ENCODE measurements around the gene TNFSF12. TPM values are rescaled to one million over a fixed set of nuclear protein-coding genes. Genes with fewer than 3 reads are reported as not detected.

TNFSF12 gene
- total RNA-seq, 2 experiments from 2014 or later, result 10.9 to 13.7 TPM

DNA sequence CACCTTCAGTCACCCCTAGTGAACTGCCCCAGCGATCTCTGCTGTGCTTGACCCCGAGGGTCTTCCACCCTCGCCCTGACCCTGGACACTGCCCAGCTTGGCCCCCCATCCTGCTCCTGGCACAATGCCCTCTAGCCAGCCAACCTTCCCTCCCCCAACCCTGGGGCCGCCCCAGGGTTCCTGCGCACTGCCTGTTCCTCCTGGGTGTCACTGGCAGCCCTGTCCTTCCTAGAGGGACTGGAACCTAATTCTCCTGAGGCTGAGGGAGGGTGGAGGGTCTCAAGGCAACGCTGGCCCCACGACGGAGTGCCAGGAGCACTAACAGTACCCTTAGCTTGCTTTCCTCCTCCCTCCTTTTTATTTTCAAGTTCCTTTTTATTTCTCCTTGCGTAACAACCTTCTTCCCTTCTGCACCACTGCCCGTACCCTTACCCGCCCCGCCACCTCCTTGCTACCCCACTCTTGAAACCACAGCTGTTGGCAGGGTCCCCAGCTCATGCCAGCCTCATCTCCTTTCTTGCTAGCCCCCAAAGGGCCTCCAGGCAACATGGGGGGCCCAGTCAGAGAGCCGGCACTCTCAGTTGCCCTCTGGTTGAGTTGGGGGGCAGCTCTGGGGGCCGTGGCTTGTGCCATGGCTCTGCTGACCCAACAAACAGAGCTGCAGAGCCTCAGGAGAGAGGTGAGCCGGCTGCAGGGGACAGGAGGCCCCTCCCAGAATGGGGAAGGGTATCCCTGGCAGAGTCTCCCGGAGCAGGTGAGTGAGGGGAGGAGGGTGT is 9.9 kb downstream of the TNFSF12 start, which contains the start of gene TNFSF13:
TSS of gene TNFSF13 (plus strand) at position 207 of the 776 bp plus-strand sequence. CDS start at position 497, 290 bp downstream.
- no peaks in the 10 kb centered on the region for H3K27me3 Mint-ChIP-seq
- intact Hi-C loops (cut with DNase I, micrococcal nuclease), result no loop called here
- peaks cover 43% of the 10 kb centered on the region for H3K4me1 Mint-ChIP-seq
- peaks cover 9% of the 10 kb centered on the region for H3K36me3 Mint-ChIP-seq (ENCODE audit: low read depth)
- CTCF ChIA-PET, result interaction anchor here (0.5 to 2.8 kb wide), 7 partner anchors 31 to 501 kb away, joined by 3 to 26 read pairs (median 4); no protein-coding TSS in a partner anchor
- DNase-seq, result peak; percentile 19
- ATAC-seq, result no peak
- H3K27ac Mint-ChIP-seq, result peak within 1 kb of the TSS; percentile 68
- POLR2A ChIA-PET, result no interaction called here
- H3K9me3 Mint-ChIP-seq (ENCODE audit: low read depth), result no peaks in the 10 kb centered on the region
- peak within 1 kb of the TSS; percentile 37 for H3K4me3 Mint-ChIP-seq

DNA sequence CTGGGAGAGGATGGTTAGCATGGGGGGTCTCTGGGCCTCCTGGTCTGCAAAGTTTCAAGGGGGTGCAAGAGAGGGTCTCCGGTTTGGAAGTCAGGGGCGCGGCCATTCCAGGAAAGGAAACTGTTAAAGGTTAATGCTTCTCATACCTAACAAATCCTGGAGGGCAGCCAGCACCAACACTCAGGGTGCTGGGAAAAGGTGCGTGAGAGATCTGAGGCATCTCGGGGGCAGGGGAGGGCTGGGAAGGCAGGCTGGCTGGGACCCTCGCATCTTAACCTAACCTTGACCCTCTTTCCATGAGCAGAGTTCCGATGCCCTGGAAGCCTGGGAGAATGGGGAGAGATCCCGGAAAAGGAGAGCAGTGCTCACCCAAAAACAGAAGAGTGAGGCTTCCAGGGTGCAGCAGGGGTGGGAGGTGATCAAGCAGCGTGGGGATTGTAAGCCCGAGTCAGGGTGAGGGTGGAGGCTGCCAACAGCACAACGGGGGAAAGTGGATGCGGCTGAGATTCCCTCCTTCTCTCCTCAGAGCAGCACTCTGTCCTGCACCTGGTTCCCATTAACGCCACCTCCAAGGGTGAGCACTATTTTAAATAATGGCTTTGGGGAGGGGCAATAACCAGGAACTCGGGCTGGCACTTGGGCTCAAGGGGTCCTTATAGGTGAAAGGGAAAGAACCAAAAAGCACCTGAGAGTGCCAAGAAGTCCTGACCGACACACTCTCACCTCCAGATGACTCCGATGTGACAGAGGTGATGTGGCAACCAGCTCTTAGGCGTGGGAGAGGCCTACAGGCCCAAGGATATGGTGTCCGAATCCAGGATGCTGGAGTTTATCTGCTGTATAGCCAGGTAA is 10.7 kb downstream of the TNFSF12 start:
- H3K9me3 Mint-ChIP-seq (ENCODE audit: low read depth), result no peaks in the 10 kb centered on the region
- no peak for DNase-seq
- intact Hi-C loops (cut with DNase I, micrococcal nuclease), result loop anchor here in 1 of 2 experiments (2.0 kb wide), 2 partner anchors 37 to 205 kb away; partner anchors contain the start of gene TMEM95
- H3K4me3 Mint-ChIP-seq, result no peak overlapping the region
- no peaks in the 10 kb centered on the region for H3K27me3 Mint-ChIP-seq
- peaks cover 48% of the 10 kb centered on the region for H3K4me1 Mint-ChIP-seq
- no peak for ATAC-seq
- CTCF ChIA-PET, result interaction anchor here (0.5 to 3.1 kb wide), 35 partner anchors 7 to 516 kb away, joined by 3 to 70 read pairs (median 6); partner anchors contain the start of genes CD68, FXR2, MPDU1 and SAT2
- POLR2A ChIA-PET, result interaction anchor here (1.1 to 1.5 kb wide), 4 partner anchors 10 to 73 kb away, joined by 3 to 4 read pairs (median 4); no protein-coding TSS in a partner anchor
- no peak overlapping the region for H3K27ac Mint-ChIP-seq
- H3K36me3 Mint-ChIP-seq (ENCODE audit: low read depth), result peaks cover 13% of the 10 kb centered on the region

DNA sequence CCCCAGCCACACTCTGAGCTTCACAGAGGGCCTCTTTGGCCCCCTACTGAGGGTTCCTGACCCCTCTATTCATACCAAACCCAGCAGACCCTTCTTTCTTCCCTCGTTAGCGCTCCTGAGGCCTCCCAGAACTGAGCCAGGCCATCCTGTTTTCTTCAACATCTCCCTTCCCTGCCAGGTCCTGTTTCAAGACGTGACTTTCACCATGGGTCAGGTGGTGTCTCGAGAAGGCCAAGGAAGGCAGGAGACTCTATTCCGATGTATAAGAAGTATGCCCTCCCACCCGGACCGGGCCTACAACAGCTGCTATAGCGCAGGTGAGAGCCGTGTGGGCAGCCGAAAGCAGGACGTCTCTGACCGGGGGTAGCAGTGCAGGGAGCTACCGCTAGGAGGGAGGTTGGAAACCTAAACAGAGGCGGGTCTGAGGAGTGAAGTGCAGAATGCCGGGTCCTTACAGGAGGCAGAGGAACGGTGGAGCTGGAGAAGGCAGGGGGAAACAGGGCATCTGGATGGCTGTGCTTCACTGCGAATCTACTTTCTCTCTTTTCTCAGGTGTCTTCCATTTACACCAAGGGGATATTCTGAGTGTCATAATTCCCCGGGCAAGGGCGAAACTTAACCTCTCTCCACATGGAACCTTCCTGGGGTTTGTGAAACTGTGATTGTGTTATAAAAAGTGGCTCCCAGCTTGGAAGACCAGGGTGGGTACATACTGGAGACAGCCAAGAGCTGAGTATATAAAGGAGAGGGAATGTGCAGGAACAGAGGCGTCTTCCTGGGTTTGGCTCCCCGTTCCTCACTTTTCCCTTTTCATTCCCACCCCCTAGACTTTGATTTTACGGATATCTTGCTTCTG is 11.5 kb downstream of the TNFSF12 start:
- Mint-ChIP-seq H3K27ac (peak overlapping the region; percentile 87), H3K27me3 (no peaks in the 10 kb centered on the region), H3K4me3 (peak overlapping the region; percentile 79), H3K36me3 (ENCODE audit: low read depth) (peaks cover 18% of the 10 kb centered on the region), H3K4me1 (peaks cover 46% of the 10 kb centered on the region), H3K9me3 (ENCODE audit: low read depth) (no peaks in the 10 kb centered on the region)
- CTCF ChIA-PET, result interaction anchor here (0.6 to 3.1 kb wide), 48 partner anchors 8 to 517 kb away, joined by 3 to 70 read pairs (median 6); partner anchors contain the start of genes CD68, FXR2, MPDU1 and SAT2
- peak; percentile 34 for ATAC-seq
- peak; percentile 80 for DNase-seq
- POLR2A ChIA-PET, result interaction anchor here (0.6 to 1.5 kb wide), 8 partner anchors 11 to 204 kb away, joined by 3 to 5 read pairs (median 4); partner anchors contain the start of genes MPDU1 and POLR2A
- intact Hi-C loops (cut with DNase I, micrococcal nuclease), result loop anchor here (1.0 to 2.0 kb wide), 19 partner anchors 11 to 308 kb away; partner anchors contain the start of genes EIF5A (in 1 of the 2), ELP5 (in 1 of the 2), MPDU1 (in 1 of the 2) and NEURL4 (in 1 of the 2)

DNA sequence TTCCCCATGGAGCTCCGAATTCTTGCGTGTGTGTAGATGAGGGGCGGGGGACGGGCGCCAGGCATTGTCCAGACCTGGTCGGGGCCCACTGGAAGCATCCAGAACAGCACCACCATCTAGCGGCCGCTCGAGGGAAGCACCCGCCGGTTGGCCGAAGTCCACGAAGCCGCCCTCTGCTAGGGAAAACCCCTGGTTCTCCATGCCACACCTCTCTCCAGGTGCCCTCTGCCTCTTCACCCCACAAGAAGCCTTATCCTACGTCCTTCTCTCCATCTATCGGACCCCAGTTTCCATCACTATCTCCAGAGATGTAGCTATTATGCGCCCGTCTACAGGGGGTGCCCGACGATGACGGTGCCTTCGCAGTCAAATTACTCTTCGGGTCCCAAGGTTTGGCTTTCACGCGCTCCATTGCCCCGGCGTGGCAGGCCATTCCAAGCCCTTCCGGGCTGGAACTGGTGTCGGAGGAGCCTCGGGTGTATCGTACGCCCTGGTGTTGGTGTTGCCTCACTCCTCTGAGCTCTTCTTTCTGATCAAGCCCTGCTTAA is 12.2 kb downstream of the TNFSF12 start:
- DNase-seq (peak; percentile 92), ATAC-seq (peak; percentile 75)
- CTCF ChIA-PET, result interaction anchor here (0.6 to 3.1 kb wide), 47 partner anchors 9 to 517 kb away, joined by 3 to 70 read pairs (median 6); partner anchors contain the start of genes CD68, FXR2, MPDU1 and SAT2
- Mint-ChIP-seq H3K9me3 (ENCODE audit: low read depth) (no peaks in the 10 kb centered on the region), H3K4me3 (peak overlapping the region; percentile 79), H3K4me1 (peaks cover 46% of the 10 kb centered on the region), H3K27ac (peak overlapping the region; percentile 87), H3K27me3 (no peaks in the 10 kb centered on the region), H3K36me3 (ENCODE audit: low read depth) (peaks cover 22% of the 10 kb centered on the region)
- POLR2A ChIA-PET, result interaction anchor here (0.6 to 1.5 kb wide), 8 partner anchors 11 to 204 kb away, joined by 3 to 5 read pairs (median 4); partner anchors contain the start of genes MPDU1 and POLR2A
- intact Hi-C loops (cut with DNase I, micrococcal nuclease), result loop anchor here (1.0 to 2.0 kb wide), 19 partner anchors 11 to 309 kb away; partner anchors contain the start of genes EIF5A (in 1 of the 2), ELP5 (in 1 of the 2), MPDU1 (in 1 of the 2) and NEURL4 (in 1 of the 2)

DNA sequence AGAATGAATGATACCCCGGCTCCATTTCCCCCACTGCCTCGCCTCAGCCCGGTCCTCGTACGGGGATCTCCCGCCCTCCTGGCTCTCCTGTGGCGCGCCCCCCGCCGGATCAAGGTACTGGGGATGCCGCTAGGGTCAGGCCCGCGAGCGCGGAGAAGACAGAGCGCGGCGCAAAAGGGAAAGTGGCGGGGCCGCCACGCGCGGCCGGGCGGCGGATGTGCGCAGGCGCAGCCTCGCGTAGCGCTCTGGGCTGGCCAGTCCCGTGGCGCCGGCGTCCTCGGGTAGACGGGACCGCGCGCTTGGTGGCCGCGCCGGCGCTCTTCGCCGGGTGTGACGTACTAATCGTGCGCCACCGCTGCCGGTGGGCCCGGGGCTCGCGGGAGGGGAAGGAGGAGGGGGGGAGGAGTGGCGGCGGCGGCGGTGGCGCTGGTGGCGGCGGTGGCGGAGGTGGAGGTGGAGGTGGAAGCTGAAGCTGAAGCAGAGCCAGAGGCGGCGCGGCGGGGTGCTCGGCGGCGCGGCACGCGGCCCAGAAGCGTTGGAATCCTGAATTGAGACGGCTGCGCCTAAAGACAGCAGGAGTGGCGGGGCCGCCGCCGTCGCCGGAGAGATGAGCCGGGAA is 12.8 kb downstream of the TNFSF12 start, which contains the start of gene SENP3:
TSS of gene SENP3 (plus strand) at position 331 of the 619 bp plus-strand sequence. CDS start 1,158 bp downstream, outside the sequence.
- peak within 1 kb of the TSS; percentile 90 for H3K27ac Mint-ChIP-seq
- peaks cover 46% of the 10 kb centered on the region for H3K4me1 Mint-ChIP-seq
- peak; percentile 95 for DNase-seq
- H3K4me3 Mint-ChIP-seq, result peak within 1 kb of the TSS; percentile 79
- POLR2A ChIA-PET, result interaction anchor here (1.3 kb wide), 1 partner anchor 22 kb away, joined by 5 read pairs; the partner anchor contains the start of gene MPDU1
- intact Hi-C loops (cut with DNase I, micrococcal nuclease), result loop anchor here (1.0 to 2.0 kb wide), 19 partner anchors 11 to 309 kb away; partner anchors contain the start of genes EIF5A (in 1 of the 2), ELP5 (in 1 of the 2), MPDU1 (in 1 of the 2) and NEURL4 (in 1 of the 2)
- H3K27me3 Mint-ChIP-seq, result no peaks in the 10 kb centered on the region
- no peaks in the 10 kb centered on the region for H3K9me3 Mint-ChIP-seq (ENCODE audit: low read depth)
- peak; percentile 86 for ATAC-seq
- H3K36me3 Mint-ChIP-seq (ENCODE audit: low read depth), result peaks cover 26% of the 10 kb centered on the region
- CTCF ChIA-PET, result interaction anchor here (0.6 to 3.1 kb wide), 25 partner anchors 9 to 207 kb away, joined by 3 to 70 read pairs (median 7); partner anchors contain the start of genes CD68, MPDU1, TMEM95 and TP53

DNA sequence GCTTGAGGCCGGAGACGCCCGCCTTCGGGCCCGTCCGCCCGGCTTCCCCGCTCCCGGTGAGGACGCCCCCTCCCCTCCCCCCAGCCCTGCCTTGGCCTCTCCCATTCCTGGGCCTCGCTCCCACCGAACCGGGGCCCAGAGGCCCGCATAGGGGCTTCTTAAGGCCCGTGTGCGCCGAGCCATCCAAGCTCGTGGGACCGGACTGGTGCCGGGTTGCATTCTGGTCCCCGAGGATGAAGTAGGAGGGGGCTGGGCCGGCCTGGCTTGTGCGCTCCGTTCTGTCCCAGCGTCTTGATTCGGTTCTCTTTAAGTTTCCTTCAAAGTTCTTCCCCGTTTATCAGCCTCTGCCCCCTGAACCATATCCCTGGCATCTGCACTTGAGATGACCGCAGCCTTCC is 13.3 kb downstream of the TNFSF12 start:
- H3K27me3 Mint-ChIP-seq, result no peaks in the 10 kb centered on the region
- H3K36me3 Mint-ChIP-seq (ENCODE audit: low read depth), result peaks cover 30% of the 10 kb centered on the region
- intact Hi-C loops (cut with DNase I, micrococcal nuclease), result no loop called here
- ATAC-seq (peak; percentile 7), DNase-seq (peak; percentile 49)
- H3K4me1 Mint-ChIP-seq, result peaks cover 46% of the 10 kb centered on the region
- ChIA-PET POLR2A (interaction anchor here (0.6 kb wide), 2 partner anchors 125 to 246 kb away, joined by 3 read pairs; no protein-coding TSS in a partner anchor), CTCF (interaction anchor here (0.6 to 3.1 kb wide), 5 partner anchors 8 to 110 kb away, joined by 3 to 26 read pairs (median 6); no protein-coding TSS in a partner anchor)
- no peaks in the 10 kb centered on the region for H3K9me3 Mint-ChIP-seq (ENCODE audit: low read depth)
- peak overlapping the region; percentile 79 for H3K4me3 Mint-ChIP-seq
- peak overlapping the region; percentile 90 for H3K27ac Mint-ChIP-seq

DNA sequence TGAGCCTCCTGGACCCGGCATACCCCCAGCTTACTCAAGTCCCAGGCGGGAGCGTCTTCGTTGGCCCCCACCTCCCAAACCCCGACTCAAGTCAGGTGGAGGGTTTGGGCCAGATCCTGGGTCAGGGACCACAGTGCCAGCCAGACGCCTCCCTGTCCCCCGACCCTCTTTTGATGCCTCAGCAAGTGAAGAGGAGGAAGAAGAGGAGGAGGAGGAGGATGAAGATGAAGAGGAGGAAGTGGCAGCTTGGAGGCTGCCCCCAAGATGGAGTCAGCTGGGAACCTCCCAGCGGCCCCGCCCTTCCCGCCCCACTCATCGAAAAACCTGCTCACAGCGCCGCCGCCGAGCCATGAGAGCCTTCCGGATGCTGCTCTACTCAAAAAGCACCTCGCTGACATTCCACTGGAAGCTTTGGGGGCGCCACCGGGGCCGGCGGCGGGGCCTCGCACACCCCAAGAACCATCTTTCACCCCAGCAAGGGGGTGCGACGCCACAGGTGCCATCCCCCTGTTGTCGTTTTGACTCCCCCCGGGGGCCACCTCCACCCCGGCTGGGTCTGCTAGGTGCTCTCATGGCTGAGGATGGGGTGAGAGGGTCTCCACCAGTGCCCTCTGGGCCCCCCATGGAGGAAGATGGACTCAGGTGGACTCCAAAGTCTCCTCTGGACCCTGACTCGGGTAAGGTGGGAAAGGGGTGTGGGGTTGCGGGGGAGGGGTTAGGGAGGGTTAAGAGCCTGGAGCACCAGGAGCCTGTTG is 14.4 kb downstream of the TNFSF12 start:
- POLR2A ChIA-PET, result interaction anchor here (0.8 kb wide), 1 partner anchor 13 kb away, joined by 3 read pairs; no protein-coding TSS in a partner anchor
- Mint-ChIP-seq H3K4me3 (peak overlapping the region; percentile 79), H3K27ac (peak overlapping the region; percentile 90), H3K4me1 (peaks cover 44% of the 10 kb centered on the region), H3K9me3 (ENCODE audit: low read depth) (no peaks in the 10 kb centered on the region), H3K36me3 (ENCODE audit: low read depth) (peaks cover 35% of the 10 kb centered on the region), H3K27me3 (no peaks in the 10 kb centered on the region)
- CTCF ChIA-PET, result no interaction called here
- ATAC-seq, result no peak
- DNase-seq, result no peak
- intact Hi-C loops (cut with DNase I, micrococcal nuclease), result no loop called here

DNA sequence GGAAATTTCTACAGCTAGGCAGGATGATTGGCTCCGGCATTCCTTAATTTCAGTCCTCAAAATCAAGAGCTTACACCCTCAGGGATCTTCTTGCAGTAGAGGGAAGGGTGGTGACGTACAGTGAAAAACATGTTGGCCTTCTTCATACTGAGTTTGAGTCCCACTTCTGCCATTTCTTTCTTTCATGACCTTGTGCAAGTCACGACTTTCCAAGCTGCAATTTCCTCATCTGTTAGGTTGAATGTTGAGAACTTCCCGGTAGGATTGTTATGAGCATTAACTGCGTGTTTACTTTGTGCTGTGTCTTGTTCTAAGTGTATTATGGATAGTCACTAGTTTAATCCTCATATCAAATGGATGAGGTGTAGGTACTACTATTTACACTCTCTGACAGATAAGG is 20.7 kb downstream of the TNFSF12 start:
- Mint-ChIP-seq H3K9me3 (ENCODE audit: low read depth) (no peaks in the 10 kb centered on the region), H3K27me3 (no peaks in the 10 kb centered on the region), H3K4me3 (no peak overlapping the region), H3K4me1 (peaks cover 24% of the 10 kb centered on the region), H3K36me3 (ENCODE audit: low read depth) (peaks cover 65% of the 10 kb centered on the region), H3K27ac (no peak overlapping the region)
- ATAC-seq (no peak), DNase-seq (no peak)
- CTCF ChIA-PET, result interaction anchor here (0.6 to 3.2 kb wide), 4 partner anchors 9 to 255 kb away, joined by 3 to 25 read pairs (median 3); partner anchors contain the start of gene SENP3
- intact Hi-C loops (cut with DNase I, micrococcal nuclease), result no loop called here
- POLR2A ChIA-PET, result no interaction called here

All from activated CD4-positive, alpha-beta T cell treated with anti-CD3 and anti-CD28 coated beads for 36 hours (primary cell).